Fibroblast of lung (primary cell): ENCODE data around the gene DDX42.

Source experiments
- EZH2 ChIP-seq: IDR thresholded peaks from 2 replicates; pipeline ENCODE4 v1.5.1; 2012; ENCODE audit warnings: low read length, control low read depth, mild to moderate bottlenecking; ENCODE audit errors: missing control alignments
- TF ChIP-seq, protein P1 (sequence below), 2 donors: IDR thresholded peaks in 1 of 2; conservative IDR thresholded peaks in 1 of 2; 1 replicate in 1 of 2; 2 replicates in 1 of 2; pipeline ENCODE4 v1.5.1; 2011 to 2012; ENCODE audit warnings: low read length in 2 of 2, control low read depth in 1 of 2, inconsistent platforms in 1 of 2, low read depth in 1 of 2, mild to moderate bottlenecking in 1 of 2

DNA sequence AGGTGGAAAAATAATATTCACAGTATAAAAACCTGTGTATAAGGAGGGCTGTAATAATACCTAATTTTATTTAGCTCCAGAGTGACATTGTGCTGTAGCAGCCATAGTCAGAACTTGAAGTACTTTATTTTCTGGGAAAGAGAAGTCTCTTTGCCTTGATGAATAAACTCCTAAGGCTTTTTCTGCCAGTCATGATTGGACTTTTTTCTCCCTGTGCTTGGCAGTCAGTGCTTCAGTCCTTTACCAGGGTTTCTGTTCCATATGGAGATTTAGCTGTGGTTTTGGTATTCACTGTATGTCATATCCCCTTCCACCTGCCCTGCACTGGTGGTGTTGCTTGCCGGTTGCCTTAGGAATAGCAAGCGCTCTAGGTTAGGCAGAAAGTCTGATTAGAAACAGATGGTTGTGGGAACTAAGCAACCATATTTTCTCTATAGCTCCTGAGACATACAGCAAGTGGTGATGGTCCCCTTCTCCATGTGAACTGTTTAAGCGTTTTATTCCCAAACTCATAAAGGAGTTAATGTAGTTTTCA is 24.7 kb downstream of the DDX42 start:
- TF ChIP-seq, protein P1, sequence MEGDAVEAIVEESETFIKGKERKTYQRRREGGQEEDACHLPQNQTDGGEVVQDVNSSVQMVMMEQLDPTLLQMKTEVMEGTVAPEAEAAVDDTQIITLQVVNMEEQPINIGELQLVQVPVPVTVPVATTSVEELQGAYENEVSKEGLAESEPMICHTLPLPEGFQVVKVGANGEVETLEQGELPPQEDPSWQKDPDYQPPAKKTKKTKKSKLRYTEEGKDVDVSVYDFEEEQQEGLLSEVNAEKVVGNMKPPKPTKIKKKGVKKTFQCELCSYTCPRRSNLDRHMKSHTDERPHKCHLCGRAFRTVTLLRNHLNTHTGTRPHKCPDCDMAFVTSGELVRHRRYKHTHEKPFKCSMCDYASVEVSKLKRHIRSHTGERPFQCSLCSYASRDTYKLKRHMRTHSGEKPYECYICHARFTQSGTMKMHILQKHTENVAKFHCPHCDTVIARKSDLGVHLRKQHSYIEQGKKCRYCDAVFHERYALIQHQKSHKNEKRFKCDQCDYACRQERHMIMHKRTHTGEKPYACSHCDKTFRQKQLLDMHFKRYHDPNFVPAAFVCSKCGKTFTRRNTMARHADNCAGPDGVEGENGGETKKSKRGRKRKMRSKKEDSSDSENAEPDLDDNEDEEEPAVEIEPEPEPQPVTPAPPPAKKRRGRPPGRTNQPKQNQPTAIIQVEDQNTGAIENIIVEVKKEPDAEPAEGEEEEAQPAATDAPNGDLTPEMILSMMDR (conservative IDR thresholded peaks at IDR 0.05 in 1 of 2, IDR thresholded peaks at IDR 0.05 in 1 of 2; ENCODE audit: low read depth in 1 of 2, low read length in 2 of 2), result no peak
- TF ChIP-seq EZH2, result no peak
